PC-3 (cell line): ENCODE results near the gene GDI2.

Source experiments
- EZH2 ChIP-seq: fragments of 300-600 bp; sonication (generic); IDR thresholded peaks from one replicate; pipeline ENCODE4 v1.6.1; 2017; ENCODE audit warnings: antibody characterized with exemption, mild to moderate bottlenecking, low read length; ENCODE audit not compliant: unreplicated experiment
- EZH2phosphoT487 ChIP-seq: fragments of 300-600 bp; sonication (generic); IDR thresholded peaks from 2 replicates; pipeline ENCODE4 v1.6.1; 2018; ENCODE audit warnings: mild to moderate bottlenecking, antibody characterized with exemption, low read length, borderline replicate concordance
- TF ChIP-seq, protein P1 (sequence below): fragments of 300-600 bp; sonication (generic); conservative IDR thresholded peaks from 2 replicates; pipeline ENCODE4 v1.5.1; 2017; ENCODE audit warnings: antibody characterized with exemption, low read depth, mild to moderate bottlenecking, low read length

DNA sequence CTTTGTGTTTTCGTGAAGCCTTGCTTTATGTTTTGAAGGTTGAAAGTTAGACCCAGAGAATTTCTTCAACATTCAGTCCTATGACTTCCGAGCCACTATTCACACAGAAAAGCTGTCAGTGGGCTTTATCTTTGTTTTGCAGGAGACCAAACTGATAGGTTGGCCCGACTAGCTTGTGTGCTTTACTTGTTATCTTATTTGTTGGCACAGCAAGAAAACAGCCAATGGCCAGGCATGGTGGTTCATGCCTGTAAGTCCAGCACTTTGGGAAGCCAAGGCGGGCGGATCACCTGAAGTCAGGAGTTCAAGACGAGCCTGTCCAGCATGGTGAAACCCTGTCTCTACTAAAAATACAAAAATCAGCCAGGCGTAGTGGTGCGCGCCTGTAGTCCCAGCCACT is 16.0 kb upstream of the GDI2 start:
- TF ChIP-seq, protein P1, sequence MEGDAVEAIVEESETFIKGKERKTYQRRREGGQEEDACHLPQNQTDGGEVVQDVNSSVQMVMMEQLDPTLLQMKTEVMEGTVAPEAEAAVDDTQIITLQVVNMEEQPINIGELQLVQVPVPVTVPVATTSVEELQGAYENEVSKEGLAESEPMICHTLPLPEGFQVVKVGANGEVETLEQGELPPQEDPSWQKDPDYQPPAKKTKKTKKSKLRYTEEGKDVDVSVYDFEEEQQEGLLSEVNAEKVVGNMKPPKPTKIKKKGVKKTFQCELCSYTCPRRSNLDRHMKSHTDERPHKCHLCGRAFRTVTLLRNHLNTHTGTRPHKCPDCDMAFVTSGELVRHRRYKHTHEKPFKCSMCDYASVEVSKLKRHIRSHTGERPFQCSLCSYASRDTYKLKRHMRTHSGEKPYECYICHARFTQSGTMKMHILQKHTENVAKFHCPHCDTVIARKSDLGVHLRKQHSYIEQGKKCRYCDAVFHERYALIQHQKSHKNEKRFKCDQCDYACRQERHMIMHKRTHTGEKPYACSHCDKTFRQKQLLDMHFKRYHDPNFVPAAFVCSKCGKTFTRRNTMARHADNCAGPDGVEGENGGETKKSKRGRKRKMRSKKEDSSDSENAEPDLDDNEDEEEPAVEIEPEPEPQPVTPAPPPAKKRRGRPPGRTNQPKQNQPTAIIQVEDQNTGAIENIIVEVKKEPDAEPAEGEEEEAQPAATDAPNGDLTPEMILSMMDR: no peak
- TF ChIP-seq EZH2: no peak
- no peak for TF ChIP-seq EZH2phosphoT487
